GM10847 (cell line): Measurements from ENCODE around the gene AGK.

Experiments
- POLR2A ChIP-seq: IDR thresholded peaks from 2 replicates; pipeline ENCODE4 v1.6.1; 2011; ENCODE audit not compliant: insufficient read length; ENCODE audit errors: extremely low read depth

AGK gene

GRCh38 chr7:141600168-141601006 is 49.2 kb downstream of the AGK start:
- no peak for TF ChIP-seq POLR2A

GRCh38 chr7:141609576-141609975 is 58.4 kb downstream of the AGK start:
- TF ChIP-seq POLR2A = no peak

DNA sequence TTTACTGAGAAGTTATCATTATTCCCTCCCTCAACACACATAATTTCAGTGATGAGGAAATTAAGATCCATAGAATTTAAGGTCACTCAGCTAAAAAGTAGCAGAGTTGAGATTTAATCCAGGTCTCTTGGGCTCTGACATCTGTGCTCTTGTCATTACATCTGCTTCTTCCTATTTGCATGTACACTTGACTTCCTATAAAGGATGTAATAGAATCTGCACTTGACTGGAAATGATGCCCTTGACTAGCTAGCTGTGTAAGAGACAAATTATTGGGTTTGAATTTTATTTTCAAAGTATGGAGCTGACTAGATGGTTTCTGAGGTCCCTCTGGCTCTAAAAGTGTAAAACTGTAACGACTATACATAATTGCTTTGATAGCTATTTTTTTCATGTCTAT is 59.5 kb downstream of the AGK start:
- TF ChIP-seq POLR2A = no peak

- TF ChIP-seq POLR2A = no peak
Measured at GRCh38 chr7:141612861-141613260, 61.7 kb downstream of the AGK start.

- TF ChIP-seq POLR2A = no peak
Measured at GRCh38 chr7:141617280-141617679, 66.1 kb downstream of the AGK start.

DNA sequence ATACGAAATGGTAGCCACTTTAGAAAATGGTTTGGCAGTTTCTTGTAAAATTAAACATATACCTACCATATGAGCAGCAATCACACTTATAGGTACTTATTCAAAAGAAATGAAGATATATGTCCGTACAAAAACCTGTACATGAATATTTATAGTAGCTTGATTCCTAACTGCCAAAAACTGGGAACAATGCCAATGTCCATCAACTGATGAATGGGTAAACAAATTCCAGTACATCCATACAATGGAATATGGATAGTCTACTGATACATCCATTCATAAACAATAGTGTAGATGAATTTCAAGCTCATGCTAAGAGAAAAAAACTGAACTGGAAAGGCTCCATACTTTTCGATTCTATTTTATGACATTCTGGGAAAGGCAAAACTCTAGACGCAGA is 68.5 kb downstream of the AGK start:
- TF ChIP-seq POLR2A = no peak

- no peak for TF ChIP-seq POLR2A
Measured at GRCh38 chr7:141624763-141625162, 73.6 kb downstream of the AGK start.

- TF ChIP-seq POLR2A = no peak
Measured at GRCh38 chr7:141630621-141631020, 79.4 kb downstream of the AGK start.

GRCh38 chr7:141631525-141631924 is 80.3 kb downstream of the AGK start:
- no peak for TF ChIP-seq POLR2A

DNA sequence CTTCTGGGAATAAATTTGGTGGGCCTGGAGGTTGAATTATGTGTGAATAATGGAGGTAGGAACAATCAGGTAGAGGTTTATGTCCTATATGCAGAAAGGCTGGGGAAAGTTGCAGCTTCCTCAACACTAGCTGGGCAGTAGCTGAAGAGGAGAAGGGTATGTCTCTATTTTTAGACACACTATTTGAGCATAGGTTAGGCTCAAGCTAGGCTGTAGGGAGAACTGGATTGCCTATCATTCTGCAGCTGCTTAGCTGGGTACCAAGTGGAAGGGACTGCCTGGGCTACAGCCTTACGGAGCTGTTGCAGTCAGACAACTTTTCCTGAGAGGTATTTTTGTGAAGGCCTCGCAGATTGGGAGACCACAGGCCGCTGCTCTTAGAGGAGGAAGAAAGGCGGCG is 82.9 kb downstream of the AGK start:
- TF ChIP-seq POLR2A = no peak

- no peak for TF ChIP-seq POLR2A
Measured at GRCh38 chr7:141636053-141636452, 84.8 kb downstream of the AGK start.

- no peak for TF ChIP-seq POLR2A
Measured at GRCh38 chr7:141640239-141640840, 89.1 kb downstream of the AGK start.

DNA sequence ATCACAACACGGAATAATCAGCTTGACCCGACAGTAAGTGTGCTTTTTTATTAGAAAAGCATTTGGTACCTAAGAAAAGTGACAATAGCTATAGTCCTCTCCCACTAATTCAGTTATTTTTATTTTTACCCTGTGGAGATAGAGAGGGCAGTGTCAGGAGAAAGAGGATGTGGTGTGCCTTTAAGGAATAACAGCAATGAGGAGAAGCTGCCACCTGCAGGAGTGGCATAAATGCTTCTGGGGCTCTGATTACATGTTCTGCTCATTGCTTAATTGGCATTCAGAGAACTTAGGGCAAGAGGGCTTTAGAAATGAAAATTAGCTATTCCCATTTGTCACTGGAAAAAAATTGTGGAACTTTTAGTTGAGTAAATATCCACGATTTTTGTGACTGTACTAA is 90.7 kb downstream of the AGK start:
- TF ChIP-seq POLR2A = no peak

GRCh38 chr7:141645188-141645587 is 94.0 kb downstream of the AGK start:
- TF ChIP-seq POLR2A = no peak

DNA sequence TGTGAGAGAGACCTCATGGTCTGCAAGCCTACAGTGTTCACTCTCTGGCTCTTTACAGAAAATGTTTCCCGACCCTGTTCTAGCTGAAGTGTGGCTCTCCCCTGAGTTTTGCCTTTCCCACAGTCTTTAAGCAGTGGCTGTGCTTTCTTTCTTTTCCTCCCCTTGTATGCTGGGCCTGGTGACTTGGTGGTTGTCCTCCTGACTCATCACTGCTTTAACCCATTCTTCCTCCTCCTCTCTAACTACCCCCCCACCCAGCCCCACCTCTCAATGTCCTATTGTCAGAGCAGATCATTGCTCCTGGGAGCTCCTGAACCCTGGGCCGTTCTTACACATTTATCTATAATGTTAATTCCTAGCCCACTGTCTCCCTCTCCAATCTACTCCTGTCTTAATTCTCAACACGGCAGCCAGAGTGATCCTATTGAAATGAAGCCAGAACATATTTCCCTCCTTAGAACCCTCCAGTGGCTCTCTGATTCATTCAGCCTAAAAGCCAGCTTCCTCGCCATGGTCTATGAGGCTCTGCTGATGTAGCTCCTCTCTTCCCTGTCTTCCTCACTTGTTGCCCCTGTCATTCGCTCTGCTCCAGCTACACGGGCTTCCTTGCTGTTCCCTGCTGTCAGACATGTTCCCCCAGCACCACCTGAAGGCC is 95.7 kb downstream of the AGK start:
- TF ChIP-seq POLR2A = no peak
